HG03139 (cell line): ENCODE results near the gene ZNG1C.
"Not testable (repeated sequence)": the region's sequence is repeated elsewhere in the genome, so short reads cannot be mapped to it uniquely, and the experiment has no call there.

ENCODE experiments used
- ATAC-seq: cut with Tn5 transposase; IDR thresholded peaks from one replicate; pipeline ENCODE4 v1.9.1; 2021; ENCODE audit not compliant: unreplicated experiment

Gene ZNG1C

GRCh38 chr9:68241683-68242082 is at the start of gene ZNG1C:
Gene ZNG1C (plus strand): TSS chr9:68241983. CDS start chr9:68242032, 49 bp downstream.
- not testable (repeated sequence) for ATAC-seq

DNA sequence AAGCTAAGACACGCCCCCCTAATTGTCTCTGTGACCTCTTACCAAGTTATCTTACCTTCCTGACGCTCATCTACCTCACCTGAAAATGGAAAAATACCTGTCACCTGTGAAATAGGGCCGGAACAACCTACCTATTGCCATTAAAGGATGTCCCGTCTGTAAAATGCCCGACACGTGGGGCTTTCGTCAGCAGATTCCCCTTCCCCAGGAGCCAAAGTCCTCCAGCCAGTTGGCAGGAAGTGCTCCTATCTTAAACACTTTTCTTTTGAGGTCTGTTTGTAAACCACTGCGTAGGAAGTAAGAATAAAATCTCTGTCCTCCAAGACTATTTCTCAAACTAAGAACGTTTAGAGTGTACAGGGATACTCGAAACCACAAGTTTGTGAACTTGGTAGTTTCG is 654 bp downstream of the ZNG1C start:
- ATAC-seq: not testable (repeated sequence)

DNA sequence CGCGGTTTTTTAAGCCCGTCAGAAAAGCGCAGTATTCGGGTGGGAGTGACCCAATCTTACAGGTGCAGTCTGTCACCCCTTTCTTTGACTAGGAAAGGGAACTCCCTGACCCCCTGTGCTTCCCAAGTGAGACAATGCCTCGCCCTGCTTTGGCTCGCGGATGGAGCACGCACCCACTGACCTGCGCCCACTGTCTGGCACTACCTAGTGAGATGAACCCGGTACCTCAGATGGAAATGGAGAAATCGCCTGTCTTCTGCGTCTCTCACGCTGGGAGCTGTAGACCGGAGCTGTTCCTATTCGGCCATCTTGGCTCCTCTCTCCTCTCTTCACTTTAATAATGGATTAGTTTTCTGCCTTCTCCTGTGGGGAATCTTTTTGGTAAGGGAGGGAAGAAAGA is 39.3 kb downstream of the ZNG1C start:
- ATAC-seq: not testable (repeated sequence)

GRCh38 chr9:68302567-68302966 is 60.8 kb downstream of the ZNG1C start, which contains the start of gene FOXD4L3:
Gene FOXD4L3 (plus strand): TSS chr9:68302867. CDS start chr9:68302952, 85 bp downstream.
- not testable (repeated sequence) for ATAC-seq

DNA sequence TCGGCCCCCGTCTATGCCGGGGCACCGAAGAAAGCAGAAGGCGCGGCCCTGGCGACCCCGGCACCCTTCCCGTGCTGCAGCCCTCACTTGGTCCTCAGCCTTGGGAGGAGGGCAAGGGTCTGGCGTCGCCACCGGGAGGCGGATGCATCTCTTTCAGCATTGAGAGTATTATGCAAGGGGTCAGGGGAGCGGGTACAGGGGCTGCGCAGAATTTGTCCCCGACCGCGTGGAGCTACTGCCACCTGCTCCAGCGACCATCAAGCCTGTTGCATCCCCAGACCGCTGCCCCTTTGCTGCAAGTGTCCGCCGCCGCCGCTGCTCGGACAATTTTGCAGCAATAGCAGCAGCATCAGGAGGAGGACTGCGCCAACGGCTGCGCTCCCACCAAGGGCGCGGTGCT is 62.0 kb downstream of the ZNG1C start:
- ATAC-seq: not testable (repeated sequence)

DNA sequence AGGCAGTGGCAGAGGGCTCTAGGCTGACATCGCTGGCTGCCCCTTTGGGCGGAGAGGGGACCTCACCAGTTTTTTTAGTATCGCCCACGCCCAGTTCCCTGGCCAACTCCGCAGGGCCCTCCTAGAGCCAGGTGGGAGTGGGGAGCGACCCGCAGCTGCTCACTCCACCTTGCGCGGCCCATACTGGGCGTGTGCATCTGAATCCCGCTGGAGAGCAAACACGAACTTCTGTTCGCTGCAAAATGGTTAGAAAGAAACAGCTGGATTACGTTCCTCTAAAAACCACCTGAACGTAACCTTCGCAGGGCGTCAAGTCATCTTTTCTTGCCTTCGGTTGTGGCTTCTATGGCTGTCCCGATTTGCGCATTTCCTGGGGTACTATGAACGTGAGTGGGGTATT is 62.4 kb downstream of the ZNG1C start:
- not testable (repeated sequence) for ATAC-seq

- not testable (repeated sequence) for ATAC-seq
Measured at GRCh38 chr9:68304777-68305176, 63.0 kb downstream of the ZNG1C start.

DNA sequence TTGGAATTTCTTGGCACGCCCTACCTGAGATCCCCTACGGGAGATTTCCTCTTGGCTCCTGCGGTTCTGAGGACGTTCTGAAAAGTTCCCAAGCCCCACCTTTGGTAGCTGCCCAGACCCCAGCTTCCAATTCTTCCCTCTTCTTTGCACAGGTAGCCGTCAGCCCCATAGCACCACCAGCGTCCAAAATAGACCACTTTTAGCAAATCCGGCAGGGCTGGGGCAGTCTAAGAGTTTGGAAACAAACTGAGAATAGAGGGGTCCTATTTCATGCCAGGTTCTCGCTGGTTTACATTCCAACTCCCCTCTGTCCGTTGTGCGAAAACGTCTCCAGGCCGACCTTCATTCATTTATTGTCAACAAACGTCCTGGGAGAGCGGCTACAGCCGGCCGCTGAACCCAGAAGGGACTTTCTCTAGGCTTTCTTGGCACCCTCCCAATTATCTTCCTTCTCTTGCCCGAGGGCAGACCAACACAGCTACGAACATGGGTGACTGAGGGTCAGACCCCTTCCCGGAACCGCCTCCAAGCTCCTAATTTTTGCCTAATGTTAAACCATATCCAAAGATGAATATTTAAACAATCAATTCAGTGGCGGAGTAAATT is 64.0 kb downstream of the ZNG1C start:
- not testable (repeated sequence) for ATAC-seq

GRCh38 chr9:68306391-68306964 is 64.7 kb downstream of the ZNG1C start:
- ATAC-seq: not testable (repeated sequence)

DNA sequence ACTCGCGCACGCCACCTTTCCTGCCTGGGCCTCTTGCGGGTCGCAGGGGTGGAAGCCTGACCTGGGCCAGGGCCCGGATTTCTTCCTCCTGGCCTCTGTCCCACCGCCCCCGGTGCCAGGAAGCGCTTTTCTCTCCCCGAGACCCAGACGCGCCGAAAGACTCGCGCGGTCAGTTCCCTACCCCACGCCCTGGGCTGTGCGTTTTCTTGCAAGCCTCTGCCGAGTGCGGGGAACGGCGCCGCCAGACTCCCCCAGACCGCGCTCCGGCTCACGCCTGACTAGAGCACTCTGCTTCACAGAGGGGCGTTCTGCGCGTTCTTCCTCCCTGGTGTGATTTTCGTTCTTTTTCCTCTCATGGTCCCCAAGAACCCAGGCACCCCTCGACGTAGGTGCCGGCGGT is 65.3 kb downstream of the ZNG1C start:
- ATAC-seq: not testable (repeated sequence)

GRCh38 chr9:68307654-68308053 is 65.9 kb downstream of the ZNG1C start:
- ATAC-seq: not testable (repeated sequence)

- ATAC-seq: not testable (repeated sequence)
Measured at GRCh38 chr9:68311208-68311607, 69.4 kb downstream of the ZNG1C start.

DNA sequence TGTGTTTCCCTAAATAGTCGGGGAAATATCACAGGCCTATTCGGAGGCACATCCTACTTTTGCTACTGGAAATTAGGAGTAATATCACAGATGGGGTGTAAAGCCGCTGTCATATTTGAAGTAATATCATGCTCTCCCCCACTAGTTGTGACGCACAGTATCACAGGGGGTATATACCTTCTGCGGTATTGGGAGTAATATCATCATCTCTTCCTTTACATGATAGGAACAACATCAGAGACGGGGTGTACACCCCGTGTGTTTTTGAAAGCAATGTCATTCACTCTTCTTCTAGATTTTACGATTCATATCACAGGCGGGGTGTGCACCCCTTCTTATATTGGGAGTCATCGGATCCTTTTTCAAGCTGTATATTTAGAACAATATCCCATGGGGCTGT is 76.4 kb downstream of the ZNG1C start:
- ATAC-seq: not testable (repeated sequence)

- not testable (repeated sequence) for ATAC-seq
Measured at GRCh38 chr9:68323749-68324148, 82.0 kb downstream of the ZNG1C start.

DNA sequence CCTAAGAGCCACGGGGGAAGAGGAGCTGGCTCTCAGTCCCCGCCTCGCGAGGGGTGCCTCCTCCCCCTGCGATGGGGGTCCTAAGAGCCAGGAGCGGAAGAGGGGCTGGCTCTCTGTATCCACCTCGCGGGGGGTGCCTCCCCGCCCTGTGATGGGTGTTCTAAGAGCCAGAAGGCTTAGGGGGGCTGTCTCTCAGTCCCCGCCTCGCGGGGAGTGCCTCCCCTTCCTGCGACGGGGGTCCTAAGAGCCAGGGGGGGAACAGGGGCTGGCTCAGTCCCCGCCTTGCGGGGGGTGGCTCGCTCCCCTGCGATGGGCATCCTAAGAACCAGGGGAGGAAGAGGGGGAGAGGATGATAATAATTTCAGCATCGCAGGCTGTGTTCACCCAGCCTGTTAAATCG is 82.7 kb downstream of the ZNG1C start:
- not testable (repeated sequence) for ATAC-seq

DNA sequence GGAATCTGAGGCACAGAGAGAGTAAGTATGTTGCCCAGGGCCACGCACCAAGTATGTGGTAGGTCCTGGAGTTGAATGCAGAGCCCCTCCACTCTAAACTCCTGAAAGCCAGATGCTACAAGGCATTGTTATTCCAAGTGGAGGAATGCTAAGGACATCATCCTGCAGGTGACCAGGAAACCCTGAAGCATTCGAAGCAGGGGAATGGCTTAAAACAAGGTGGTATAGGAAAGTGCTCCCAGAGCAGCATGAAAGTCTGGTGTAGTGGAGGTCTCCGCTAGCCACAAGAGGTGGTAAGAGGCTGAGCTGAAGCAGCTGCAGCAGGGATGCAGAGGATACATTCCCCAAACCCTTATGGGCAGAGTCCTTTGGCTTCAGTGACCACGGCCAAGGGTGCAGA is 87.3 kb downstream of the ZNG1C start:
- ATAC-seq: not testable (repeated sequence)

GRCh38 chr9:68330531-68331173 is 88.9 kb downstream of the ZNG1C start:
- ATAC-seq: not testable (repeated sequence)

DNA sequence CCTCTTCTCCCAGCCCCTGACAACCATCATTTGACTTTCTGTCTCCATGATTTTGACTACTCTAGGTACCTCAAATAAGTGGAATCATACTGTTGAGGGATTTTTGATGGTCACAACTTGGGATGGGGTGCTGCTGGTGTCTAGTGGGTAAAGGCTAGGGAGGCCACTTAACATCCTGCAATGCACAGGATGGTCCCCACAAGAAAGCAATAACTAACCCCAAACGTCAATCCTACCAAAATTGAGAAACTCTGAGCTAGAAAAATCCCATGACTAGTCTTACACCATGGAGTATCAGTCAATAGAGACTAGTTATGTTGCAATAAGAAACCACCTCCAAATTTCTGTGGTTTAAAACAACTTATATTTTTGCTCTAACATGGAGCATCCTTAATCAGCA is 90.3 kb downstream of the ZNG1C start:
- ATAC-seq: not testable (repeated sequence)

- ATAC-seq: not testable (repeated sequence)
Measured at GRCh38 chr9:68335935-68336334, 94.2 kb downstream of the ZNG1C start.

DNA sequence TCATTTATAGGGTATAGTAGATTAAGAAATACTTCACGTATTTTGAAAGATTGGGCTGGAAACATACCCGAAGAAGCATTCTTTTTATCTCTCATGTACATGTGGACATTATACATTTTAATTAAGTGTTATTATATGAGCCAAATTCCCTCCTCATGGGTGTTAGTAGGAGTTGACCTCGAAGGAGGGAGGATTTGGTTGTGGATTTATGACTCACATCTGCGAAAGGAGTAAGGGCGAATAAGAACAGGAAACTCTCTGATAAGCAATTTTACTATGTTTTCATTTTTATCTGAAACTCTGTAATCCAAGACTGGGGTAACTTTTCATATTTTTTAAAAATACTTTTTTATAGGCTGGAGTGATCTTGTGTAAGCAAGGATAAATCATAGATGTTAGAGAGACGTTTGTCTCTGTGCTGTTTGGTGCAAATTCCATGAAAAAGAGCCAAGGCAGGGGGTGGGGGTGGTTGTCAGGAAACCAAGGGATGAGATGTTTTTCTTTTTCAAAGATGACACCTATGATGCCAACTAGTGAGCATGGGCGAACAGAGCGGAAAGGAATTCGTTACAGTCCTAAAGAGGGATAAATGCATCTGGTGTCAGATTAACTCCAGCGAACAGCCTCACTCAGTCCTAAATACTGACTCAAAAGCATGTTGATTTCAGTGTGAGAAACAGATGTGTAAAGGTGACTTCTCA is 95.0 kb downstream of the ZNG1C start:
- not testable (repeated sequence) for ATAC-seq

GRCh38 chr9:68338000-68338399 is 96.2 kb downstream of the ZNG1C start:
- ATAC-seq: not testable (repeated sequence)
